ENCODE data around the gene GPR25. TPM values are rescaled to one million over a fixed set of nuclear protein-coding genes. Genes with fewer than 3 reads are reported as not detected.

Gene GPR25
- total RNA-seq, 1 experiment from 2014 or later: not detected

DNA sequence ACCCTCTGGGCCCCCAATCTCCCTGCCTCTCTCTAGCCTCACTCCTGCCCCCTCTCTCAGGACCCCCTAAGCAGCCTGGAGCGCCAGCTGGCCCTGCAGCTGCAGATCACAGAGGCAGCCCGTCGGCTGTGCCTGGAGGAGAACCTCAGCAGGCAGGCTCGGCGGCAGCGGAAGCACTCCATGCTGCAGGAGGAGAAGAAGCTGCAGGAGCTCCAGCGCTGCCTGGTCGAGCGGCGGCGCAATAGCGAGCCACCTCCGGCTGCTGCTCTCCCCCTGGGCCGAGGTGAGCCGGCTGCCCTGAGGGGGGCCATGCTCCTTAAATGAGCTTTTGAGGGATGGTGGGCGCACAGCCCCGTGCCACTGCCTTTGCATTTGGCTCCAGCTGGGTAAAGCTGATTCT is 28.1 kb downstream of the GPR25 start:
- H3K27ac Mint-ChIP-seq: no peak overlapping the region
- H3K36me3 Mint-ChIP-seq: peaks cover 44% of the 10 kb centered on the region
- DNase-seq (ENCODE audit: low spot score): no peak
- TF ChIP-seq ZNF219 (CRISPR knock-in tag; IDR thresholded peaks at IDR 0.05; ENCODE audit: borderline replicate concordance): no peak
- ChIA-PET CTCF (interaction anchor here (0.6 to 1.0 kb wide), 2 partner anchors 10 to 147 kb away, joined by 3 read pairs; no protein-coding TSS in a partner anchor), POLR2A (no interaction called here)
- no peaks in the 10 kb centered on the region for H3K9me3 Mint-ChIP-seq
- peaks cover 21% of the 10 kb centered on the region for H3K4me1 Mint-ChIP-seq
- H3K4me3 Mint-ChIP-seq: no peak overlapping the region
- no peak for ATAC-seq
- H3K27me3 Mint-ChIP-seq (ENCODE audit: low read depth): no peaks in the 10 kb centered on the region

DNA sequence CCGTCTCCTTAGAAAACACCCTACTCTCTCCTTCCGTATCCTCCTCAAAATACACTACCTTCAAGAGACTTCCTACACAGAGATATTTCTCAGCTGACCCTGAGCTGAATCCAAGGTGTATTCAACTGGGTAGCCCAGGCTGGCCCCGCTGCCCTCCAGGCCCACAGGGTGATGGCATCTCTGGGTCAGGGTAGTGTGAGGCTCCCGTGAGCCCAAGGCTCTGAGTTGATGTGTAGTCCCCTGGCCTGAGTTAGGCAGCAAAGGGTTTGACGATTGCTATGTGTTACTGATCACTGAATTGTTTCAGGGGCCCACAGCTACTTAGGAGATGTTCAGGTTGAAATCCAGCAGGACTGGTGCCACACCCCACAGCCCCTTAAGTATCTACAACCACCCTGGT is 28.6 kb downstream of the GPR25 start:
- CTCF ChIA-PET: interaction anchor here (1.0 kb wide), 1 partner anchor 10 kb away, joined by 3 read pairs; no protein-coding TSS in a partner anchor
- peaks cover 44% of the 10 kb centered on the region for H3K36me3 Mint-ChIP-seq
- no peak for TF ChIP-seq ZBTB21 (CRISPR knock-in tag; IDR thresholded peaks at IDR 0.05; ENCODE audit: borderline replicate concordance)
- TF ChIP-seq ETV6 (CRISPR knock-in tag; IDR thresholded peaks at IDR 0.05): no peak
- no peak for TF ChIP-seq PREB (CRISPR knock-in tag; IDR thresholded peaks at IDR 0.05; ENCODE audit: borderline replicate concordance)
- TF ChIP-seq ZBTB43 (CRISPR knock-in tag; IDR thresholded peaks at IDR 0.05): no peak
- no peak for TF ChIP-seq E2F4 (CRISPR knock-in tag; IDR thresholded peaks at IDR 0.05; ENCODE audit: borderline replicate concordance, low read depth)
- TF ChIP-seq TEAD4 (CRISPR knock-in tag; IDR thresholded peaks at IDR 0.05): no peak
- no peak for TF ChIP-seq NR3C1 (CRISPR knock-in tag; conservative IDR thresholded peaks at IDR 0.05; ENCODE audit: low read depth)
- no peak for TF ChIP-seq HMGA2 (CRISPR knock-in tag; IDR thresholded peaks at IDR 0.05)
- no peak for ATAC-seq
- no peaks in the 10 kb centered on the region for H3K27me3 Mint-ChIP-seq (ENCODE audit: low read depth)
- H3K27ac Mint-ChIP-seq: no peak overlapping the region
- POLR2A ChIA-PET: no interaction called here
- H3K4me1 Mint-ChIP-seq: peaks cover 17% of the 10 kb centered on the region
- H3K4me3 Mint-ChIP-seq: no peak overlapping the region
- no peak for DNase-seq (ENCODE audit: low spot score)
- H3K9me3 Mint-ChIP-seq: no peaks in the 10 kb centered on the region

GRCh38 chr1:200901796-200902444 is 29.1 kb downstream of the GPR25 start:
- DNase-seq (ENCODE audit: low spot score): no peak
- Mint-ChIP-seq H3K27me3 (ENCODE audit: low read depth) (no peaks in the 10 kb centered on the region), H3K27ac (peak overlapping the region; percentile 73; the same call in 1 of the 2 replicates), H3K4me3 (no peak overlapping the region), H3K4me1 (peaks cover 13% of the 10 kb centered on the region), H3K36me3 (peaks cover 44% of the 10 kb centered on the region), H3K9me3 (no peaks in the 10 kb centered on the region)
- ChIA-PET CTCF (interaction anchor here (1.0 kb wide), 1 partner anchor 11 kb away, joined by 3 read pairs; no protein-coding TSS in a partner anchor), POLR2A (no interaction called here)
- no peak for ATAC-seq
- TF ChIP-seq NFYB (CRISPR knock-in tag; conservative IDR thresholded peaks at IDR 0.05; ENCODE audit: low read depth) (no peak), HMGXB4 (CRISPR knock-in tag; IDR thresholded peaks at IDR 0.05) (no peak), PREB (CRISPR knock-in tag; IDR thresholded peaks at IDR 0.05; ENCODE audit: borderline replicate concordance) (no peak), IRF1 (CRISPR knock-in tag; IDR thresholded peaks at IDR 0.05) (no peak), RORB (CRISPR knock-in tag; IDR thresholded peaks at IDR 0.05) (no peak), SMAD3 (CRISPR knock-in tag; IDR thresholded peaks at IDR 0.05; ENCODE audit: borderline replicate concordance) (no peak), GABPB1 (CRISPR knock-in tag; IDR thresholded peaks at IDR 0.05) (no peak), FOXP1 (CRISPR knock-in tag; IDR thresholded peaks at IDR 0.05; ENCODE audit: borderline replicate concordance) (no peak), ZNF532 (CRISPR knock-in tag; IDR thresholded peaks at IDR 0.05; ENCODE audit: borderline replicate concordance) (no peak)
- TF ChIP-seq, protein P1, sequence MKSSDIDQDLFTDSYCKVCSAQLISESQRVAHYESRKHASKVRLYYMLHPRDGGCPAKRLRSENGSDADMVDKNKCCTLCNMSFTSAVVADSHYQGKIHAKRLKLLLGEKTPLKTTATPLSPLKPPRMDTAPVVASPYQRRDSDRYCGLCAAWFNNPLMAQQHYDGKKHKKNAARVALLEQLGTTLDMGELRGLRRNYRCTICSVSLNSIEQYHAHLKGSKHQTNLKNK (CRISPR knock-in tag; IDR thresholded peaks at IDR 0.05): no peak

All from WTC11 (cell line).